Endothelial cell of umbilical vein (primary cell): ENCODE measurements around the gene B4GALT5. TPM values are rescaled to one million over a fixed set of nuclear protein-coding genes. Genes with fewer than 3 reads are reported as not detected.

Experiments used
- BruUV-seq: library from RNA; stranded (reverse); fragments of 400-500 nt; replicated peaks from 2 replicates; lab custom pipeline; 2021; lab: Mats Ljungman, UMichigan
- CTCF ChIA-PET: fragments of 300-600, 350-600 bp; sonication (Branson Sonifier 250); formaldehyde crosslinking; loops from one replicate; lab custom pipeline; 2021; ENCODE audit warnings: antibody characterized with exemption, inconsistent platforms; lab: Charles Lee
- POLR2A ChIA-PET: fragments of 300-600, 350-600 bp; sonication (Branson Sonifier 250); formaldehyde crosslinking; loops from one replicate; lab custom pipeline; 2021; ENCODE audit warnings: antibody characterized with exemption, inconsistent platforms; lab: Charles Lee
- DNase-seq: peaks from one replicate; pipeline ENCODE4 v3.0.0-alpha.2; 2011; ENCODE audit warnings: low read depth, low spot score
- FAIRE-seq: peaks from 2 replicates; lab custom pipeline; 2011; peaks lifted over from hg19 to GRCh38; lab: Jason Lieb, UNC
- H2AFZ ChIP-seq: 2 replicates; pipeline ENCODE4 v1.6.0; 2012; ENCODE audit warnings: low read depth, low read length, control low read depth, inconsistent platforms
- H3K27ac ChIP-seq: 2 replicates; pipeline ENCODE4 v1.5.1; 2011; ENCODE audit warnings: low read depth, mild to moderate bottlenecking, control low read depth, low read length, moderate library complexity; ENCODE audit not compliant: insufficient read depth
- H3K27me3 ChIP-seq, 2 experiments: 2 replicates each; pipeline versions ENCODE4 v1.6.0 to v1.6.1; 2011; ENCODE audit warnings: low read length in 2 of 2, mixed read lengths in 1 of 2; ENCODE audit not compliant: control insufficient read depth in 2 of 2, insufficient read depth in 2 of 2
- H3K36me3 ChIP-seq, 2 experiments: 2 replicates in 1 of 2; 3 replicates in 1 of 2; pipeline ENCODE4 v1.5.1; 2011; ENCODE audit warnings: low read length in 2 of 2, mild to moderate bottlenecking in 1 of 2, moderate library complexity in 1 of 2; ENCODE audit not compliant: control insufficient read depth in 2 of 2, insufficient read depth in 2 of 2; ENCODE audit errors: extremely low read depth in 1 of 2
- H3K4me1 ChIP-seq: 3 replicates; pipeline ENCODE4 v1.5.1; 2011; ENCODE audit warnings: mild to moderate bottlenecking, low read length; ENCODE audit not compliant: control insufficient read depth, insufficient read depth; ENCODE audit errors: extremely low read depth
- H3K4me2 ChIP-seq: 2 replicates; pipeline ENCODE4 v1.6.1; 2011; ENCODE audit warnings: low read length, control low read depth, mixed read lengths; ENCODE audit not compliant: insufficient read depth
- H3K4me3 ChIP-seq, 3 experiments: fragments of 200-600 bp in 1 of 3; sonication (generic), shearing (Covaris generic) in 1 of 3; replicated peaks in 1 of 3; 2 replicates each; pipeline ENCODE4 v1.5.1; 2011 to 2016; ENCODE audit warnings: control low read depth in 3 of 3, low read length in 3 of 3, mild to moderate bottlenecking in 2 of 3, inconsistent platforms in 1 of 3, low read depth in 1 of 3, moderate library complexity in 1 of 3; ENCODE audit not compliant: insufficient read depth in 1 of 3
- H3K79me2 ChIP-seq: 2 replicates; pipeline ENCODE4 v1.6.0; 2012; ENCODE audit warnings: low read length, inconsistent platforms; ENCODE audit not compliant: control insufficient read depth, insufficient read depth
- H3K9ac ChIP-seq: replicated peaks from 2 replicates; pipeline ENCODE3; 2011; ENCODE audit warnings: low read length, control low read depth; ENCODE audit not compliant: insufficient read depth; ENCODE audit errors: extremely low read depth
- H3K9me1 ChIP-seq: replicated peaks from 3 replicates; pipeline ENCODE4 v1.6.0; 2011; ENCODE audit warnings: mild to moderate bottlenecking, low read length; ENCODE audit not compliant: control insufficient read depth, insufficient read depth; ENCODE audit errors: extremely low read depth
- H3K9me3 ChIP-seq: replicated peaks from 2 replicates; pipeline ENCODE4 v1.5.1; 2012; ENCODE audit warnings: low read length, inconsistent platforms; ENCODE audit not compliant: control insufficient read depth, insufficient read depth
- H4K20me1 ChIP-seq: replicated peaks from 2 replicates; pipeline ENCODE3; 2011; ENCODE audit warnings: mild to moderate bottlenecking, low read length; ENCODE audit not compliant: control insufficient read depth, insufficient read depth; ENCODE audit errors: extremely low read depth
- EZH2 ChIP-seq: IDR thresholded peaks from 2 replicates; pipeline ENCODE4 v1.6.1; 2012; ENCODE audit warnings: borderline replicate concordance, low read depth, mild to moderate bottlenecking, moderate library complexity, low read length, inconsistent platforms; ENCODE audit not compliant: severe bottlenecking
- FOS ChIP-seq: IDR thresholded peaks from 2 replicates; pipeline ENCODE4 v1.6.1; 2011; ENCODE audit warnings: mild to moderate bottlenecking, low read length, moderate library complexity, borderline replicate concordance; ENCODE audit not compliant: insufficient read depth
- GATA2 ChIP-seq: IDR thresholded peaks from 2 replicates; pipeline ENCODE4 v1.7.0; 2011; ENCODE audit warnings: low read depth, mild to moderate bottlenecking, moderate library complexity, mixed read lengths, low read length; ENCODE audit not compliant: insufficient read length, insufficient read depth
- JUN ChIP-seq: IDR thresholded peaks from 2 replicates; pipeline ENCODE4 v1.6.1; 2011; ENCODE audit warnings: borderline replicate concordance, low read depth; ENCODE audit not compliant: insufficient read length, insufficient read depth
- MYC ChIP-seq: IDR thresholded peaks from one replicate; pipeline ENCODE4 v1.6.1; 2011; ENCODE audit warnings: mild to moderate bottlenecking, low read depth, low read length
- POLR2A ChIP-seq: IDR thresholded peaks from 2 replicates; pipeline ENCODE4 v1.6.1; 2012; ENCODE audit warnings: low read depth, mild to moderate bottlenecking, control low read depth, low read length
- POLR2AphosphoS5 ChIP-seq: IDR thresholded peaks from 2 replicates; pipeline ENCODE4 v1.6.1; 2012; ENCODE audit warnings: low read depth, mild to moderate bottlenecking, control low read depth, low read length, moderate library complexity; ENCODE audit not compliant: insufficient read depth
- dilution Hi-C: fragments of 300-500 bp; cut with MboI; formaldehyde crosslinking; loops from one replicate; pipeline ENCODE4 v1.15.0; 2019; ENCODE audit warnings: low sequenced_read_pairs; ENCODE audit not compliant: extremely low pct_ligation_motif_present
- intact Hi-C: fragments of 100-400 bp; cut with micrococcal nuclease; formaldehyde crosslinking; loops from one replicate; pipeline ENCODE4 v1.10.0; 2022
- polyA plus RNA-seq, 4 experiments: library from polyadenylated mRNA; depleted of rRNA in 3 of 4; stranded (reverse) in 3 of 4; unstranded in 1 of 4; fragments of >200 nt; gene quantifications; 2 replicates each; pipeline versions ENCODE4 v1.2.1 to v1.2.3, GENCODE V29; 2011 to 2012; ENCODE audit warnings: missing spikeins in 1 of 4
- total RNA-seq: library from RNA; stranded (reverse); gene quantifications from 2 replicates; pipeline ENCODE4 v1.2.3, GENCODE V29; 2021
- TF ChIP-seq, protein P1 (sequence below): IDR thresholded peaks from 2 replicates; pipeline ENCODE4 v1.6.1; 2011; ENCODE audit not compliant: insufficient read depth, insufficient read length
- TF ChIP-seq, protein P2 (sequence below), 2 donors: IDR thresholded peaks; 1 replicate in 1 of 2; 2 replicates in 1 of 2; pipeline ENCODE4 v1.5.1; 2011; ENCODE audit warnings: low read length in 2 of 2, mild to moderate bottlenecking in 2 of 2, moderate library complexity in 2 of 2, control low read depth in 1 of 2, inconsistent platforms in 1 of 2, low read depth in 1 of 2; ENCODE audit not compliant: insufficient read depth in 1 of 2; ENCODE audit errors: extremely low read depth in 1 of 2

The B4GALT5 gene
- total and polyA plus RNA-seq, 2 donors (not counting 3 experiments of a cell fraction or from before 2014, with no cell fraction given), result 54.4 to 70.1 TPM

DNA sequence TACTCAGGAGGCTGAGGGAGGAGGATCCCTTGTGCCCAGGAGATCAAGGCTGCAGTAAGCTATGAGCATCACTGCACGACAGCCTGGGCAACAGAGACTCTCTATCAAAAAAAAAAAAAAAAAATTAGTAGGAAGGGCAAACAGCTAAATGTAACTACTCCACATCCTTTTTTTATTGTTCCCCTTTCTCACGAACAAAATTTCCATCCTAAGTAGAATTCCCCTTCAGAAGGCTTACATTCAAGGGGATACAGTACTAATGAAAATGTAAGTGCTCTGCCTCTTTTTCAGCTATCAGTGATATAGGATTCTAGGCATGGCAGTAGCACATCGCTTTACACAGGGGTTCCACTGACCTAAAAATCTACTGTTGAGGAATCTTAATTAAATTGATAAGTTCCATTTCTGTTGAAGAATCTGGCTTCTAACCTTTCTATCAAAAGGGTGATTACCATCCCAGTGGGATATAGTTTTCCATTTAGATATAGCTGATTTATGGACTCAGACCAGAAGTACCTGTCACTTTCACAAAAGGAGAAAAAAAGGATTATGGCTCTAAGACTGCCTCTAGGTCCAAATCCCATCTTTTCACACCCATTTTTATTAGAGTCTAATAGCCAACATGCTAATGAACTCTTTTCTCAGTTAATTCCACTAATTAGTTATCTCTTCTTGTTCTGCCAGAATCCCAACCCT lies 2.6 kb downstream of the B4GALT5 start:
- Histone ChIP-seq H3K27ac (no peak overlapping the region), H3K4me2 (peak overlapping the region; percentile 72), H3K27me3 (no peaks in the 10 kb centered on the region), H3K9me1 (no peaks in the 10 kb centered on the region), H4K20me1 (peaks cover 3% of the 10 kb centered on the region), H2AFZ (no peak overlapping the region), H3K9ac (no peak overlapping the region), H3K4me1 (peaks cover 21% of the 10 kb centered on the region), H3K4me3 (peak overlapping the region in 1 of 3 experiments; percentile 81), H3K36me3 (no peaks in the 10 kb centered on the region), H3K9me3 (no peaks in the 10 kb centered on the region), H3K79me2 (peaks cover 73% of the 10 kb centered on the region)
- FAIRE-seq (no peak), DNase-seq (no peak)
- CTCF ChIA-PET, result interaction anchor here (0.7 to 3.3 kb wide), 5 partner anchors 14 to 1220 kb away, joined by 3 to 14 read pairs (median 3); partner anchors contain the start of gene ADNP
- TF ChIP-seq, protein P1, sequence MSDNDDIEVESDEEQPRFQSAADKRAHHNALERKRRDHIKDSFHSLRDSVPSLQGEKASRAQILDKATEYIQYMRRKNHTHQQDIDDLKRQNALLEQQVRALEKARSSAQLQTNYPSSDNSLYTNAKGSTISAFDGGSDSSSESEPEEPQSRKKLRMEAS, result no peak
- TF ChIP-seq MYC, result no peak
- TF ChIP-seq FOS, result no peak
- no peak for TF ChIP-seq EZH2
- TF ChIP-seq POLR2AphosphoS5, result no peak
- no peak for TF ChIP-seq JUN
- TF ChIP-seq, protein P2, sequence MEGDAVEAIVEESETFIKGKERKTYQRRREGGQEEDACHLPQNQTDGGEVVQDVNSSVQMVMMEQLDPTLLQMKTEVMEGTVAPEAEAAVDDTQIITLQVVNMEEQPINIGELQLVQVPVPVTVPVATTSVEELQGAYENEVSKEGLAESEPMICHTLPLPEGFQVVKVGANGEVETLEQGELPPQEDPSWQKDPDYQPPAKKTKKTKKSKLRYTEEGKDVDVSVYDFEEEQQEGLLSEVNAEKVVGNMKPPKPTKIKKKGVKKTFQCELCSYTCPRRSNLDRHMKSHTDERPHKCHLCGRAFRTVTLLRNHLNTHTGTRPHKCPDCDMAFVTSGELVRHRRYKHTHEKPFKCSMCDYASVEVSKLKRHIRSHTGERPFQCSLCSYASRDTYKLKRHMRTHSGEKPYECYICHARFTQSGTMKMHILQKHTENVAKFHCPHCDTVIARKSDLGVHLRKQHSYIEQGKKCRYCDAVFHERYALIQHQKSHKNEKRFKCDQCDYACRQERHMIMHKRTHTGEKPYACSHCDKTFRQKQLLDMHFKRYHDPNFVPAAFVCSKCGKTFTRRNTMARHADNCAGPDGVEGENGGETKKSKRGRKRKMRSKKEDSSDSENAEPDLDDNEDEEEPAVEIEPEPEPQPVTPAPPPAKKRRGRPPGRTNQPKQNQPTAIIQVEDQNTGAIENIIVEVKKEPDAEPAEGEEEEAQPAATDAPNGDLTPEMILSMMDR (IDR thresholded peaks at IDR 0.05; ENCODE audit: extremely low read depth in 1 of 2, insufficient read depth in 1 of 2, low read depth in 1 of 2, low read length in 2 of 2), result no peak
- no peak for TF ChIP-seq POLR2A
- TF ChIP-seq GATA2, result no peak
- intact Hi-C loops (loop anchor here (1.0 to 5.0 kb wide), 2 partner anchors 10 to 49 kb away; no protein-coding TSS in a partner anchor), dilution Hi-C loops (no loop called here)
- BruUV-seq, result no TSS peak
- POLR2A ChIA-PET, result interaction anchor here (0.6 kb wide), 1 partner anchor 35 kb away, joined by 3 read pairs; no protein-coding TSS in a partner anchor
